Myometrial cell (primary cell): ENCODE measurements around the gene TMEM185A. TPM values are rescaled to one million over a fixed set of nuclear protein-coding genes. Genes with fewer than 3 reads are reported as not detected.

Experiments used
- total RNA-seq: library from RNA; depleted of rRNA; stranded (reverse); fragments of >200 nt; gene quantifications from 2 replicates; pipeline ENCODE4 v1.2.3, GENCODE V29; 2015

The TMEM185A gene
- total RNA-seq, result 9.8 and 12.2 TPM in 2 replicates

GRCh38 chrX:149631234-149632165 is at the start of gene TMEM185A:
TSS of gene TMEM185A (minus strand) at chrX:149631792. CDS start at chrX:149631580, 212 bp downstream.

GRCh38 chrX:149595214-149595613 is 36.4 kb downstream of the TMEM185A start, which contains the start of gene HSFX2:
TSS of gene HSFX2 (minus strand) at chrX:149595314. CDS start at chrX:149594700, 614 bp downstream.

DNA sequence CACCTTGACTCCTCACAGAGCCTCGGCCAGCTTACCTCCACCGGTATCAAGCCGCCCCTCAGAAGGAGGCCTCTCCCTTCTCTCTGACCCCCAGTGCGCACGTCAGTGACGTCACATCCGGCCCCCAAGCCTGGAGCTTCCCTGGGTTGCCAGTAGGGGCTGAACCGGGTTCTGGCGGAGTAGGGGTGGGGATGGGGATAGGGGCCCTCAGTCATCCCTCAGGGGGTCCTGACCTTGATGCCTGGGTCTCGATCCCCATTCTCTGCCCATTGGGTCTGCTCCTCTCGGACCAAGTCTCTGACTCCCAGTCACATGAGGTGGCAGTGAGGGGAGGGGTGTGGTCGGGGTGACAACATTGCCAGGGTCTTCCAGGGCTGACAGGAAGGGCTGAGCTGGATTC is 44.2 kb downstream of the TMEM185A start, which contains the start of gene MAGEA9B:
Gene MAGEA9B, minus strand, starts transcription at position 101 of the 400 bp plus-strand sequence. CDS start 4,280 bp downstream, outside the sequence.

GRCh38 chrX:149549701-149550100 is 81.9 kb downstream of the TMEM185A start, which contains the start of gene HSFX3:
TSS of gene HSFX3 (minus strand) at chrX:149549924. CDS start at chrX:149549852, 72 bp downstream.

Other genes starting within 250 kb of the TMEM185A start
- 20.2 and 40.1 TPM in 2 replicates for gene IDS, start 126.5 kb downstream of the TMEM185A start, total RNA-seq
- 8.9 and 14.4 TPM in 2 replicates for gene EOLA1, start 90.8 kb downstream of the TMEM185A start, total RNA-seq
- not detected in 2 replicates for gene HSFX3, start 81.9 kb downstream of the TMEM185A start, total RNA-seq
- not detected in 2 replicates for gene MAGEA9B, start 44.3 kb downstream of the TMEM185A start, total RNA-seq
- gene HSFX2, start 36.5 kb downstream of the TMEM185A start, total RNA-seq, result not detected in 2 replicates
- gene MAGEA11, start 80.3 kb upstream of the TMEM185A start, total RNA-seq, result not detected in 2 replicates
- 0.18 and 0.86 TPM in 2 replicates for gene HSFX1, start 142.3 kb upstream of the TMEM185A start, total RNA-seq
- gene MAGEA9, start 150.1 kb upstream of the TMEM185A start, total RNA-seq, result not detected in 2 replicates
- gene MAGEA8, start 249.4 kb upstream of the TMEM185A start, total RNA-seq, result not detected in 2 replicates